ENCODE measurements around the gene P2RY4.

DNA sequence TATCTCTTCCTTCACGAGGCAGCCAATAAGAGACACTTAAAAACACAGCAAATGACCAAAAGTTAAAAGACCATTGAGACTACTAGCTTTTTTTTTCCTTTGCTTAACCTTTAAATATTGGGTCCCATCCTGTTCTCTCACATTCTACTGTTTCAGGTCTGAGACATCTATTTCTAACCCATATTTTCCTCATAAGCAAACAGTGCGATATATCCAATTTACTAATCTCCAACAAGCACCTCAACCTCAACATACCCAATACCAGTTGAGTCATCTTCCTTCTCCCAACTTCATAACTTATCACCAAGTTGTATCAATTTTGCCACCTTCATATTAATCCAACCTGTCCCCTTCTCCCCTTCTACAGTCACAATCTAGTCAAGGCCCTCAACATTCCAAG, 18.5 kb downstream of the P2RY4 start:
- TF ChIP-seq CTCF (IDR thresholded peaks at IDR 0.05) (no peak), ZFX (IDR thresholded peaks at IDR 0.05; ENCODE audit: borderline replicate concordance) (no peak)
